Hematopoietic multipotent progenitor cell (in vitro differentiated cells): ENCODE measurements around the gene OSER1. TPM values are rescaled to one million over a fixed set of nuclear protein-coding genes. Genes with fewer than 3 reads are reported as not detected.

Source experiments
- DNase-seq, 3 donors: peaks; one replicate each; pipeline ENCODE4 v3.0.0-alpha.2; 2011 to 2015; ENCODE audit warnings: low read depth in 2 of 3, low spot score in 2 of 3
- total RNA-seq: library from RNA; depleted of rRNA; stranded (reverse); fragments of >200 nt; gene quantifications from one replicate; pipeline ENCODE4 v1.2.3, GENCODE V29; 2012

Gene OSER1
- total RNA-seq, 1 donor, result 26.9 TPM

- no peak for DNase-seq
Measured at GRCh38 chr20:44228465-44229258, 18.1 kb upstream of the OSER1 start.

DNA sequence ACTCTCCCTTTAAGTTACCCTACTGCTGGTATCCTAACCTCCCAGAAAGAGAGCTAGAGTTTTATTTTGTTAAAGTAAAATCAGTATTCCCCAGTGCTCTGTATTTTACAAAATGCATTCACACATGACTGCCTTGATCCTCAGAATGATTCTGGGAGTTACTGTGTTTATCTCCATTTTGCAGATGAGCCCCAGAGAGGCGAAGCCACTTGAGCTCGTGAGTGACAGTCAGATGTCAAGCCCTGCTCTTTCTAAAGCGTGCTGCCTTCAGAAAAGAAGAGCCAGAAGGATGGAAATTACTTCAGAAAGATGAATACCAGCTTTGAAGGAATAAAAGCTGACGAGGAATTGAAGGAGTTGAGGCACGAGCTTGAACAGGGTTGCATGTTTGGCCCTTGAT, 14.1 kb upstream of the OSER1 start:
- DNase-seq, result no peak

DNA sequence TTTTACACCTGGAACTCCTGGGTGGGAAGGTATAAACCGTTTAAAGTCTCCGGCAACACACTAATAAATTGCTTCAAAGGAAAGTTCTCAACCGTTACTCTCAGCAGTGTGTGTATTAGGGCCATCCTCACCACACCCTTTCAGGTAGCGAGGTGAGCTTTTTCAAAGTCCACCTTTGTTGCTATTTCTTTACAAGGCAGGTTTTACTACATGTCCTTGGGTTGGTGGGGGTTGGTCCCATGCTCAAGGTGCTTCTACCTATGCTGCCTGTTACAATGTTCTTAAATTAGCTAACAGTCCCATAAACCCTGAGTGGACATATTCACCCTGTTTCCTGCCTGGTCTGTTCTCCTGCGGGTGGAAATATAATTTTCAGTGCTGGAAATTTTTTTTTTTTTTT, 13.2 kb upstream of the OSER1 start:
- DNase-seq, result no peak

GRCh38 chr20:44222633-44223368, 12.2 kb upstream of the OSER1 start:
- no peak for DNase-seq

DNA sequence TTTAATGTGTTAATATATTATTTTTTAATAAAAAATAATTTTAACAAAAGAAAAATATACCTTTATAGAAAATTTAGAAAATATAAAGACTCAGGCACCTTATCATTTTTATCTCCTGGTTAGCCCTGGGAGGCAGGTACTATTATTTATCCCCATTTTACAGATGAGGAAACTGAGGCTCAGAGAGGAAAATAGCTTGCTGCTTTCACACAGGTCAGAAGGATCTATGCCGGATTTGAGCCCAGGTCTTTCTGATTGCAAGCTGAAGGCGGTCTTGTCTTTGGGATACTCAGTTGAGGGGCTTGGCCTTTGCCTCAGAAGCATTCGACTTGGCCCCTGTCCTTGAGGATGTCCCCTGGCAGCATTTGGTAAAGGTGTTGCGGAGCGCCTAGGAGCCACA, 11.5 kb upstream of the OSER1 start:
- DNase-seq, result no peak

GRCh38 chr20:44221368-44221954, 10.9 kb upstream of the OSER1 start:
- no peak for DNase-seq

- DNase-seq, result no peak
Measured at GRCh38 chr20:44219791-44220190, 9.2 kb upstream of the OSER1 start.

DNA sequence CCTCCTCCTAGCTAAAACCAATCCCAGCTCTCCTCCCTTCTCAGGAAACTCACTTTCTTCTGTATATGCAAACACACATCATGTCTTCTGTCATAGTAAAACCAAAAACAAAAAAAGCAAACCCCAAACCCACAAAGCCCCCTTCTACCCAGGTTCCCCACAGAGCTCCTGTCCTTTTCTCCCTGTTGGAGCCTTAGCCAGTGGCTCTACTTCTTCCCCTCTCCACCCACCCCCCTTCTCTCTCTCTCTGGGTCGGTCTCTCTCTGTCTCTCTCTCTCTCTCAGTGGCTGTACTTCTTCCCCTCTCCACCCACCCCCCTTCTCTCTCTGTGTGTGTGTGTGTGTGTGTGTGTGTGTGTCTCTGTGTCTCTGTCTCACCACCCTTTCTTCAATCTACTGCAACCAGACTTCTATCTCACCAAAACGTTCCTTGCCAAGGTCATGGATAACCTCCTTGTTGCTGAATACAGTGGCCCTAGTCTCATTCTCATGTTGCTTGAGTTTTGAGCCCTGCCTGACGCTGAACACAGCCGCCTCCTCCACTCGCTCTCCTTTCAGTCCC, 8.7 kb upstream of the OSER1 start:
- DNase-seq, result peak in 1 of 3 donors; percentile 30

- no peak for DNase-seq
Measured at GRCh38 chr20:44218446-44218845, 7.9 kb upstream of the OSER1 start.

- peak; percentile 53 to 78 (median 64) for DNase-seq
Measured at GRCh38 chr20:44217342-44218092, 6.9 kb upstream of the OSER1 start.

- DNase-seq, result peak in 2 of 3 donors; percentile 66 to 83
Measured at GRCh38 chr20:44215125-44215524, 4.6 kb upstream of the OSER1 start.

DNA sequence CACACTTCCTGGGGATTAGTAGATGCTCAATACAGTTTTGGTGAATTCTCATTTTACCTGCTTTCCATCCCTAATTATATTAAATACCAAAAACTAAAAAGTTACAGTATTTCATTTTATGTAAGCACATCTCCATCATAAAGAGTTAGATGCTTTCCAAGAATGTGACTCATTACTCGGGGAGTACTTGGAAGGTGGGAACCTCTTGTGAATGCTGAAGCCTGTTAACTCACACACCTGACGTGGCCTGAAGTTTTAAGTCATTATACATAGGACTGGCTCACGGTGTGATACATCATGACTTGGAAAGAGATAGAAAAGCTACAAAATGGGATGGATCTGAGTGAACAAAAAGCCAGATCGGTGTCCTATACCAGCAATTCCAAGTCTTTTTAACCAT, 2.2 kb upstream of the OSER1 start:
- DNase-seq, result no peak

DNA sequence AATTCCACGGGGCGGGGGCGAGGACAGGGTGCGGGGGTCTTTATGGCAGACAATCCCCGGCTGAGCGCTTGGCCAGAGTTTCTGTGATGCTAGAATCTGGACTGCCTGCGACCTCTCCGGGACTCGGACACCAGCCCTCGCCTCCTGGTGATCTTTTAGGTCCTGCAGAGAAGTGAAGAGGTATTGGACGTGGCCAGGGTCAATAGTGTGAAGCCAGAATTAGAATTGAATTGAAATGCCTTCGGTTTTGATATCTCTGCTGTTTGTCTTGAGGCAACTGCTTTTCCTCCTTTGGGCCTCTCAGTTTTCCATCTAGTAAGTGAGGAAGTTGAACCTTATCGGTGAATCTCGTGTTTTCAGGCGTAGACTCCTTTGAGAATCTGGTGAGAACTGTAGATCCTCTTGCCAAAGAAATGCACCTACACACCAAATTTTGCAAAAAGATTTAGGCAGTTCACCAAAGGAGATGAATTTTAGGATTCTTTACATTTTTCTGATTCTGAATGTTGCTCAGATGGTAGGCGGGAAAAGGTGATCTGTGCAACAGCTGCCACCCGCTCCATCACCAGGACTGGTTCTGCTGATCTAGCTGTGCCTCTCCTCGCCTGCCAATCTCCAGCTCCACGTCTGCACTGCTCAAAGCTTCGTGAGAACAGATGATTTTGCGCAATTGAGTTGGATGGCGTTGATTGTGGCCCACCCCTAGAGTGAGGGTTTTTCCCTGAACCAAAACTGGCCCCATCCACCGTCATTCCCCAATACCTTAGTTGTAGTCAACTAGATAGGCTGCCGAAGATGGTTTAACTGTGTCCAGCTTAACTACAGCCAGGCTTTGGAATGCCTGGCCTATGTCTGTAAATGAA, 837 bp upstream of the OSER1 start:
- DNase-seq, result peak in 1 of 3 donors; percentile 34

DNA sequence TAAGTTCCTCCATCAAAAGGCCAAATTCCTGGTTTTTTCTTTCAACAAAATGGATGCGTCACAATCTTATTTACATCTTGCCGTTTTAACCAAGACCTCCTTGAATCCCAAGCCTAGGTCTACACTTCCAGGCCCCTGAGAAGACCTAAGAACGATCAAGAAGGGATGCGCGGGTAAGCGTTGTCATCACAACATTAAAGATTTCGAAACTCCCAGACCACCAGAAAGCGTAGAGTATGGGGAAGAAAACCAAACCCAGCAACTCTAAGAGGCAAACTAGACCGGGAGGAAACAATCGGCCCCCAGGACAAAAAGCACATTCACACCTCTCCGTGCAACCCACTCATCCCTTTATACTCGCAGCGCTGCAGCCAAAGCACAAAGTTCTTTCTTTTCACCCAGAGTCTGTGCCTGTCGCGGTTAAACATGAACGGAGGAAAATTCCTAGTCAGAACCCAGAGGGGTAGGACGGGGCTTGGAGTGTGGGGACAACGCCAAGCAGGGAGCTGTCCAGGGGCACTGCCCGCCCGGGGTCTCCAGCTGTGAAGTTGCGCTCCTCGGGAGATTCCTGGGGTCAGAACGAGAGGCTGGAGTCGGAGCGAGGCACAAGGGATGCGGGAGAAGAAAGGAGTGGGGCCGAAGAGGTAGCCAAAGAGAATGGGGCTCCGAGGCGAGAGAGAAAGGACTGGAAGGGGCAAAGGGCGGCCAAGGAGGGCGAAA, 725 bp downstream of the OSER1 start:
- peak in 1 of 3 donors; percentile 28 for DNase-seq

GRCh38 chr20:44208770-44209169, 1.8 kb downstream of the OSER1 start:
- peak in 2 of 3 donors; percentile 37 to 68 for DNase-seq

DNA sequence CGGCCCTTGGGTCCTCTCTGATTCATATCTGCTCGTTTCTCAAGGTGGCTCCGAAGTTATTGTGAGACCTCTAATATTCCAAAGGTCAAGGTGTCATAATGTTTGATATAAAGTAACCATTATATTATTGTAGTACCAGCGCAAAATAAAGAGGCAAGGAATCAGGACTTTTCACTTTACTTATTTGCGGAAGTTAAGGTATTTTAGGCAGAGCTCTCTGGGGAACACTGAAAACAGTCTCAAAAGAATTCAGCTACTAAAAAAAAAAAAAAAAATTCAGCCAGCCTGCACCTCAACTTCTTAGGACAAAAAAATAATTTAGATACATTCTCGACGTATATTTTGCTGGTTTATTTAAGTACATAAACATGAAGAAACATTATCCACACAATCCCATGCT, 2.4 kb downstream of the OSER1 start:
- no peak for DNase-seq

- DNase-seq, result no peak
Measured at GRCh38 chr20:44207126-44207723, 3.3 kb downstream of the OSER1 start.

GRCh38 chr20:44206132-44206531, 4.4 kb downstream of the OSER1 start:
- DNase-seq, result no peak

DNA sequence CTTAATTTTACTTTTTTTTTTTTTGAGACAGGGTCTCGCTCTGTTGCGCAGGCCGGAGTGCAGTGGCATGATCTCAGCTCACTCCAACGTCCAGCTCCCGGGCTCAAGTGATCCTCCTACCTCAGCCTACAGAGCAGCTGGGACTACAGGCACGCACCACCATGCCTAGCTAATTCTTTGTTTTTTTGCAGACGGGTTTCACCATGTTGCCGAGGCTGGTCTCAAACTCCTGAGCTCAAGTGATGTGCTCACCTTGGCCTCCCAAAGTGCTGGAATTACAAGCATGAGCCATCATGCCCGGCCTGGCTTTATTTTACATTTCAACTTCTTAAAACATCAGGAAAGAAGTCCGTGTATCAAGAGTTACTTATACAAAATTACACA, 5.7 kb downstream of the OSER1 start:
- no peak for DNase-seq
